HG03175 (cell line): ENCODE measurements around the gene GULP1.
A peak's percentile ranks its signal among the peaks of the same experiment; 100 is the strongest.
"Not testable (repeated sequence)": the region's sequence is repeated elsewhere in the genome, so short reads cannot be mapped to it uniquely, and the experiment has no call there.

ENCODE experiments used
- ATAC-seq: cut with Tn5 transposase; IDR thresholded peaks from one replicate; pipeline ENCODE4 v1.9.1; 2021; ENCODE audit warnings: mild to moderate bottlenecking, moderate library complexity; ENCODE audit not compliant: unreplicated experiment

Gene GULP1

DNA sequence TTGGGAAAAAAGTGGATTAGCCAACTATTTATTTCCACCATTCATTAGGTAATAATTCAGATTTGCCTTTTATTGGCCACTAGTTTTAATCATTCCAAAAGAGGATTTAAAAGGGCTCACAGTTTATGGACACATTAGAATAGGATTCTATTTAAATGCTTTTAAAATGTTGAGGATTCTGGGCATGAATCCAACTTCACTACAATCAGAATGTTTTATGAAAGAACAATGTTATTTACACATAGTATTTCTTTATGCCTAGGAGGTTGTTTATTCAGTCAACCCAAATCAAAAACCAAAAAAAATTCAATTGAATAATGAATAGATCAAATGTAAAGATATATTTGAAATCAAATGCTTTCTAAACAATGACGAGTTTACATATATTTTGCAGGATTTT is 232.2 kb downstream of the GULP1 start:
- no peak for ATAC-seq

DNA sequence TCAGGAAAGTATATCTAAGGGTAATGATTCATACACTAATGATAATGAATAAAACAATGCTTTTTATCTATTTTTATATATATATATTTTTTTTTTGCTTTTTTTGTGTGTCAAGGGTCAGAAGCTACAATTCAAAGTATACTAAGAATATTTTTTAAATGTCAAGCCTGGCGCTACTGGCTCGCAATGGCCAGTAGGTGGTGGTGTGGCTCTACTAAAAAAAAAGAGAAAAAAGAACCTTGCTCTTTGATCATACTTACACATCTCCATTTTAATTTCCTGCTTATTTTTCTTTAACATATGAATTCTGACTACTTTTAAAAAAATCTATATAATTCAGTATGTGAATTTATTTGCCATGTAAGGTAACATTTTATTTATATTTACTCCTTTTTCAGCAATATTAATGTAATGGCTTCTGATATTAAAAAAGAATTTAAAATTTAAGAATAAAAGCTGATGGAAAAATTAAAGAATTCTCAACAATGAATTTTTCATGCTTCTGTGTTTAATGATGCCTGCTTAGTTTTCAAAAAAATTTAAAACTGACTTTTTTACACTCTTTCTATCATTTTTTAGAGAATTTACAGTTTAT is 232.9 kb downstream of the GULP1 start:
- ATAC-seq, result peak; percentile 86

DNA sequence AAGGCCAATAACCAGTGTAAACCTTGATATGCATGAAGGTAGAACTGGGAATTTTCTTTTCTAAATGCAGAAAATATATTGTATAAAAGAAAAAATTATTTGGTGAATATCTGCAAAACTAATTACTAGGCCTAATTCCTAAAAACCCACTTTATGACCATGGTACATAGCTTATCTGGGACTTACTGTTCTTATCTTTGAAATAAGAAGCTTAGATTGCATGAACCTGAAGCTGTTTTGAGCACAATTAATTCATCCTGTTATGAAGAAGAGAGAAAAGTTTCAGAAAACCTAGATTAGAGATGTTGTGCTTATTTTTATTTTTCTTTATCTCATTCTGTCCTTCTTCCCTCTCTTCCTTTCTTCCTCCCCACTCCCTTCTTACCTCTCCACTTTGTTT is 235.0 kb downstream of the GULP1 start:
- ATAC-seq, result no peak

DNA sequence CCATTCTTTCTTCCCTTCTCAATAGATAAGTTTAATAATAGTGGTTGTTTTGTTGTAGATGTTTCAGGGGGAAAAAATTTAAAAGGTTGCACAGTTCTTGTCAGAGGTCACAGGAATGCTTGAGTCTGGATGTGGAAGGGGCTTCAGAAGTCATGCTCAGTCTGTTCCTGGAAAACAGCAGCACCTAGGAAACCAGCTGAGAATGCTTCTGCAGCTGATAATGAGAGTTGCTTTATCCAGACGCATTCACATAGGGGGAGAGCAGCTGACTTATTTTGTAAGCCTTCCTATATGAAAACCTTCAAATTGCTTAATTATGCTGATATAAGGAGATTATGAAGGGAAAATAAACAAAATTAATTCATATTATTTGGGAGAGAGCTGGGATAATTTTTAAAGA is 235.5 kb downstream of the GULP1 start:
- no peak for ATAC-seq

DNA sequence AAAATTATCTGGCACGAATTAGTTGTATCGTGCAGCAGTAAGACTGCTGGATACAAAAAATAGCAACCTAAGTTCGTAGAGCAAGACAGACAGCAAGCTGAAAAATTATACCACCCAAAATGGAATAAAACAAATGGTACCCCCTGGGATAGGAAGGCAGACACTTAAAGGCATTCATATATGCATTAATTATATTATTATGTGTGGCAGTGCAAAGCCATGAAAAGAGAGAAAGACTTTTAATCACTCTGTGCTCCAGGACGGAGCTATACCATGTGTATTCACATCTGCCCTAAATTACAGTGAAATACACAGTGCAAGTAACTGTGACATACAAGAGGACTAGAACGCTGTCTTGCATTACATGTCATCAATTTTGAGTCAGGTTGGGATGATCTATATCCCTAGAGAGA is 235.9 kb downstream of the GULP1 start:
- ATAC-seq, result no peak

DNA sequence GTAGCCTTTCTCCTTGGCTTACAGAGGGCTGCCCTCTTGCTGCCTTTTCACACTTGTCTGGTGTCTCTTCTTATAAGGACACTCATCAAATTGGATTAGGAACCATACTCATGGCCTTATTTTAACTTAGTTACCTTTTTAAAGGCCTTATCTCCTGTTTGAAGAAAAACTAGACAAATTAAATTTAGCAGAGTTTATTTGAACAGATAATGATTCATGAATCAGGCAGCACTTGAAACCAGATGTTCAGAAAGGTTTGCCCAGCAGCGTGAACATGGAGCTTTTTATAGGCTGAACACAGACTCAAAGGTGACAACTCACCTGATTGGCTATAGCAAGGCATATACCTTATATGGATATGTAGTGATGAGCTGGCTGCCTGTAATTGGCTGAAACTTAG is 238.0 kb downstream of the GULP1 start:
- ATAC-seq, result no peak

DNA sequence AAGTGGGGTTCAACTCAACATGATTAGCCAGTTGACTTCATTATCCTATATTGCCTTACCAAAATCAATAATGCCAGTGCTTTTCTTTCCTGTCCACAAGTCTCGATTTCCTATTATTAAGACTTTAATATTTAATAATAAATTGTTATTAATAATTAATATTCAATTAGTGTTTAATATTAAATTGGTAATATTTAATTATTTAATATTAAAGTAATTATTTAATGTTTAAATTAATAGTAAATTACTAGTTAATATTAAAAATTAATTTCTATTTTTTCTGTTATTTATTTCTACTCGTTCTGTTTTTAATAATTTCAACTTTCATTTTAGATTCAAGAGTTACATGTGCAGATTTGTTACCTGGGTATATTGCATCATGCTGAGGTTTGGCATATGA is 243.2 kb downstream of the GULP1 start:
- ATAC-seq, result no peak

DNA sequence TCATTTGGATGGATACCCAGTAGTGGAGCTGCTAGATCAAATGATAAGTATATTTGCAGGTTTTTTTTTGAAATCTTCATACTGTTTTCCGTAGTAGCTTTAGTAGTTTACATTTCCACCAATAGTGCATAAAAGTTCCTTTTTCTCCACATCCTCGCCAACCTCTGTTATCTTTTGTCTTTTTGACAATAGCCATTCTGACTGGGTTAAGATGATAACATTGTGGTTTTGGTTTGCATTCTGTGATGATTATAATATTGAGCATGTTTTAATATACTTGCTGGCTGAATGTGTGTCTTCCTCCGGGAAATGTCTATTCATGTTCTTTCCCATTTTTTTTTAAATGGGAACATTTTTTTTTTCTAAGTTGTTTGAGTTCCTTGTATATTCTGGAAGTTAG is 260.0 kb downstream of the GULP1 start:
- no peak for ATAC-seq

DNA sequence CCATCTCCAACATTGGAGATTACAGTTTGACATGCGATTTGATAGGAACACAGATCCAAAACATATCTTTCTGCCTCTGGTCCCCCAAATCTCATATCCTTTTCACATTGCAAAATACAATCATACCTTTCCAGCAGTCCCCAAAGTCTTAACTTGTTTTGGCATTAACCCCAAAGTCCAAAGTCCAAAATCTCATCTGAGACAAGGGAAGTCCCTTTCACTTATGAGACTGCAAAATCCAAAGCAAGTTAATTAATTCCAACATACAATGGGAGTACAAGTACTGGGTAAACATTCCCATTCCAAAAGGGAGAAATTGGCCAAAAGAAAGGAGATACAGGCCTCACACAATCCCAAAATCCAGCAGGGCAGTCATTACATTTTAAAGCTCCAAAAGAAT is 265.4 kb downstream of the GULP1 start:
- no peak for ATAC-seq

DNA sequence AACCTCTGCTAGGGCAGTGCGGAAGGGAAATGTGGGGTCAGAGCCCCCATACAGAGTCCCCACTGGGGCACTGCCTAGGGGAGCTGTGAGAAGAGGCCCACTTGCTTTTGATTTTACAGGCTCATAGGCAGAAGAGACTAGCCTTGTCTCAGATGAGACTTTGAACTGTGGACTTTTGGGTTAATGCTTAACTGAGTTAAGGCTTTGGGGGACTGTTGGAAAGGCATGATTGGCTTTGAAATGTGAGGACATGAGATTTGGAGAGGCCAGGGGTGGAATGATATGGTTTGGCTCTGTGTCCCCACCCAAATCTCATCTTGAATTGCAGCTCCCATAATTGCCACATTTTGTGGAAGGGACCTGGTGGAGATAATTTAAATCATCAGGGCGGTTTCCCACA is 267.8 kb downstream of the GULP1 start:
- not testable (repeated sequence) for ATAC-seq

DNA sequence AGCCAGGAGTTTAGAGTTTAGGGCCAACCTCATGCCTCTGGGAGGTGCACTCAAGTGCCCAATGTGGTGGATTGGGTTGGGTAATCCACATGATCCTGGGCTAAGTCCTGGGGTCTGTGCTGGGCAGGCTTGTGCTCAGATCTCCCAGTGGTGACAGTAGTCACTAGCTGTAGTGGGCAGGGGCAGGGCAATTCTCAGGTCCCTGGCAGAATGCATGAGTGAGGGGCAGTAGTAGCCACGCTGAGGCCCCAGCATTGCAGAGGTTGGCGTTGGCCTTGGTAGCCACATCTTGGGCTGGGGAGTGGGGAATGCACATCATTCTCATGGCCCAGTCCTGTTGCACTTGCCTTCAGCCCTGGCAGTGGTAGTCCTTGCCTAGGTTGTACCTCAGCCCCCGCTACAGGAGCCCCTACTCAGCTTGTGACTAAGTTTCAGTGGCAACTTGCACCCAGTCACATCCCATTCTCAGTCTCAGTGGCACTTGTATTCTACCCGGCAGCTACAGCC is 269.9 kb downstream of the GULP1 start:
- ATAC-seq, result no peak

DNA sequence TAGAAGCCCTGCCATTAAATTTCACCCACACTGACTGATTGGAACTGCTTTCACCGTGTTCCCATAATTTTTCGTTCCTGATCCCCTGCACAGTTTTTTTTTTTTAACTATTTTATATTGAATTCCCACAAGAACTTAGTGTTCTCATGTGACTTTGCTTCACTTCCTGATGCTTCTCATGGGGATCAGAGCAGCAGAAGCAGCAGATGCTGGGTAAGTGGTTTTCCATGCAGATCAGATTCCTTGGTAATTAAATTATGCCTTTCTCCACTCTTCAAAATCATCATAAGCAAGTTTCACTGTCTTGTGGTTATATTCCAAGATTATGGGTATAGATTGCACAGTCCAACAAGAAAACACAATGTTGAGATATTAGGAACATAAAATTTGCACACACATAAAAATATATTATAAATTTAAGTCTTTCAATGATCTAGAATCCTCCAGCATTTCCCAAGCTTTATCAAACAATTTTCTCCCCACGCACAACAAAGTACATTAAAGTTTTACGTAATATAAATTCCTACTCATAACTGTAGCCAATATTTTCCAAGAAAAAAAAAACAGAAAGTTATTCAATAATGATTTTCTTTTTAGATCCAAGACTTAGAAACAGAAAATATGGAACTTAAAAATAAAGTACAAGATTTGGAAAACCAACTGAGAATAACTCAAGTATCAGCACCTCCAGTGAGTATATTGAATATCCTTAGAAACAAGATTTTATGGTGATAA is 277.9 kb downstream of the GULP1 start:
- ATAC-seq, result no peak

DNA sequence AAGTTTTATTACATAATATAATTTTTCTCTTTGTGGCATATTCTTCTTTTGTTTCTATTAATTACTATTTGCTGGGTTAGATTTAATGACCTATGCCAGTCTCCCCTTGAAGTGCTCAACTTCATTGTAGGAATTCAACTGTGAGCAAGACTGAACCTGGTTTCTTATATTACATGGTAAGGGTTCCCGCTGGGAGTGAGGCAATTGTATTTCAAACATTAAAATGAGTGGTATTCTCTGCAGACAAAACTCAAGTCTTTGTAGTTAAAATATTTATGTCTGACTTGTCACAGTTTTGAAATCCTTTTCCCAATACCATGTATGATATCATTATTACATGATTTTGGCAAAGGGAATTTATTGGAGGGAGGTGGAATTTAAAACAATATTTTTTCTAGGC is 278.7 kb downstream of the GULP1 start:
- ATAC-seq, result no peak

DNA sequence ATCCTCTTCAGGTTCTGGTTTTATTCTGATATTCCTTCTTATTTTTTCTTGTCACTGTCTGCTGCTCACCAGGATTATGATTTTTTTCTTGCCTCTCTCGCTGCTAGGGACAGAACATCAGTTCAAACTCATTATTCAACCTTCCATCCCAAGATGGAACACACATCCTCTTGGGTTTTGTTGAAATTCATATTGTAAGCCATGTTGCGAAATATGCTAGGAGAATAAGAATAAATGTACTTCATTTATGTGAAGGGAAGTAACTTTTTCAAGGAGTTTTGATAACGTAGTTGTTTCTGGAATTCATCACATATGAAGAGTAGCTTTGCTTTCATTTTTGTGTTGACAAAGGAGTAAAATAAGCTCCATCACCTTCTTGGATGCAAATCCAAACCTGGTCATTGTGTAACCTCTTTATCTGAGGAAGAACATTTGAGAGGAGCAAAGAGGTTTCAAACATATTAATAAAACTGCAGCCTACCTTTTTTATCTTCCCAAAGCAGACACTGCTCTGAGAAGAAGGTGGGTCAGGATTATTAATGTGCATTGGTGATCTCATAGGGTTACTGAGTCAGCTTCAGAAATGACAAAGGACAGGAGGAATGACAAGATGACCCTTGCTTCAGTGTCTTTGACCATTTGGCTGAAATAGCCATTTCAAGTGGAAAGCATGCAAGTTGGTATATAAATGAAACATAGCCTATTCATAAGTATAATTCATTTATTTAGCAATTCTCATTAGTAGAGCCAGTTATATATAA is 280.0 kb downstream of the GULP1 start:
- ATAC-seq, result no peak

DNA sequence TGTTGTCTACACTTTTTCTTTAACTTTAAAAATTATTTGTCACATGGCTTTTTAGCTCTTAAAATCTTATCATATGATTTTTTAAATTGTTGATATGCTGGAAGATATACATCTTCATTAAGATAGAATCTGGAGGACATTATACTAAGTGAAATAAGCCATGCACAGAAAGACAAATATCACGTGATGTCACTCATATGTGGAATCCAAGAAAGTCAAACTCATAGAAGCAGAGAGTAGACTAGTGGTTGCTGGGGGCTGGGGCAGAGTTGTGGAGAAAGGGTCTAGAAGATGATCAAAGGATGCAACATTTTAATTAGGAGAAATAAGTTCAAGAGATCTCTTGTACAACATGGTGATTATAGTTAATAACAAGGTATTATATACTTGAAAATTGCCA is 280.9 kb downstream of the GULP1 start:
- ATAC-seq, result no peak

DNA sequence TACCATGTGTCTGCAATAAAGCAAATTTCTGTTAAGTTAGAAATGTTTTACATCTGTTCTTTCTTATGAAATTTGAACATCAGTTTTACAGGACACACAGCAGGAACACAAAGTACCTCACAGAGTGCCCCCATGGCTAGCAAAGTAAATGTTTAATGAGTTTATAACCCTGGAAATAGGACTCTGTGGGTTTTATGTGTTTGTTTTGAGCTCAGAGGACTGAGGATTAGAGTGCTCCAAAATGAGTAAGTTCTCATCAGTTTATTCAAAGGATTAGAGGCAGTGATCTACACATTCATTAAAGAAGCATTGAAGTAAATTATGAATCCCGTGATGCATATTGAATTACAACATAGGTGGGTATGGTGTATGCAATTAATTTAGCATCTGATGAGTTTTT is 281.8 kb downstream of the GULP1 start:
- no peak for ATAC-seq

DNA sequence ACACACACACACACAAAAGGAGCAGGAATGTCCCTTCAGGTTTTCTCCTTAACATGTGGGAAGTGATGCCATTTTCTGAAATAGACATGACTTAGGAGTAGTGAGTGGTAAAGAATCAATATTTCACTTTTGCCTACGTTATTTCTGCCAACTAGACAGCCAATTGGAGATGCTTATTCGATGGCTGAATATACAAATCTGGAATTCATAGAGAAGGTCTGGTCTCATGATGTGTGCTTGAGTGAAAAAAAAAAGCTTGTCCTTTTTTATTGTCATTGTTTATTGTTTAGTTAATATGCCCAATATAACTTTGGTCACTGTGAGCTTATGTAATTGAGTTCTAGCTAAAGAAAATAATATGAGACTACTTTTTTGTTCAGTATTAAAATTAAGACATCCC is 284.3 kb downstream of the GULP1 start:
- no peak for ATAC-seq

DNA sequence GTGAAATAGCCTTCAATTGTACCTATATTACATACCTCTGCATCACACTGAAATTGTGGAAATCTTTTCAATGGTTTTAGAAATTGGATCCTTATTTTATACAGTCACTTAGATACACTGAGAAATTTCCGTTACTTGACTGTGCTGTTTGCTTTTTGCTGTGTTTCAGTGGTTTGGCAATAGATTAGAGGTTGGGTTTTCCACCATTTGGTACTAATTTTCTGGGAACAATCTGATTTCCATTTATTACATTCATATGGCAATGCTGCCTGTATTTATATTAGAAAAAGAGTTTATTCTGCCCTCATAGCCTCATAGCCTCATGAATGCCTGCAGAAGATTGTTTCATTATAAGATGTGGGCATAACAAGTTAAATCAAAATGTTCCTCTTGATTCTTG is 285.0 kb downstream of the GULP1 start:
- no peak for ATAC-seq

DNA sequence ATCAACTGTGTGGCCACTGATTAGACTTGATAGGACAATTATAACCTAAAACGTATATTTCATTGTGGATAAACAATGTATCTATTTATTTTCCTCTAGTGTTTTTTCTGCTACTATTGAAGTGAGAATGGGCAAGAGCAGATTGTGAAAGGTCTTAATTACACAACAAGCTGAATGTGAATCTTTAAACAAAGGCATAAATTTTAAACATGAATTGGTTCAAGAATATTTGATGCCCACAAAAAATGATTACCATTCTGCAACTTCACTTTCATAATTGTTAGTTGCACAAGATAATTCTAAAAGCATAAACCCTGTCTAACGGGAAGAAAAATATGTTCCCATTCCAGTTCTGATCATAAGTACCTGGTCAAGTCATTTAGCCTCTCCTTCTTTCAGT is 285.6 kb downstream of the GULP1 start:
- ATAC-seq, result no peak

DNA sequence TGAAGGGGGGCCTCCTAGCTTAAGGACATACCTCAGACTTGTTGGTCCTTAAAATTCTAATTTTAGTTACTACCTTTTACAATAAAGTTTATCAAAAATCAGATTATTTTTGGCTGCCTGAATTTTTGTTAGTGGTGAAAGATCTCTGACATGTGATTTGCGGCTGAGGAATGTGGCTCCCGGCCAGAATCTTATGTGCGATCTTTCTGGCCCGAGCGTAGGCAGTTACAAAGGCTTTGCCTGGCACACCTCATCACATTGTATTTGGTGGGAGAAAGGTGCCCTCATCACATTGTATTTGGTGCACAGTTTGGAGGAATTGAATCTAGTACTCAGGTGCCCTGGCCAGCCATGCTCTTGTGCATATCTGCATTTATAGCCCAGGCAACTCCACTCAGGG is 289.1 kb downstream of the GULP1 start:
- no peak for ATAC-seq

DNA sequence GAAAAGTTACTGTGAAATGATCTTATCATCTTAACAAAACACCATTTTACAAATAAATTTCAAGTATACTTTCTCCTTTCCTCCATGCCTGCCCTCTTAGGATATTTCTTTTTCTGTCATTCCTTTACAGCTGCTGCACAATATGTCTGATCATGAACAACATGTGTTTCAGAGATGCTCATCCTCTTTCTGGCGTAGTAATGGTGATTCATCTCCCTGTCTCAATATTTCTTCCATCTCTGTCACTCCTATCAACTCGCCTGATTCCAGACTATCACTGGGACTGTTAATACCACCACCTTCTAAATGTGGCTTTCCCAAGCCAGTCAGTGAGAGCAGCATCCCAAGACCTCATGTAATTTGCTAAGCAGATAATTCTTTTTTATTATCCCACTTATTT is 290.5 kb downstream of the GULP1 start:
- no peak for ATAC-seq

DNA sequence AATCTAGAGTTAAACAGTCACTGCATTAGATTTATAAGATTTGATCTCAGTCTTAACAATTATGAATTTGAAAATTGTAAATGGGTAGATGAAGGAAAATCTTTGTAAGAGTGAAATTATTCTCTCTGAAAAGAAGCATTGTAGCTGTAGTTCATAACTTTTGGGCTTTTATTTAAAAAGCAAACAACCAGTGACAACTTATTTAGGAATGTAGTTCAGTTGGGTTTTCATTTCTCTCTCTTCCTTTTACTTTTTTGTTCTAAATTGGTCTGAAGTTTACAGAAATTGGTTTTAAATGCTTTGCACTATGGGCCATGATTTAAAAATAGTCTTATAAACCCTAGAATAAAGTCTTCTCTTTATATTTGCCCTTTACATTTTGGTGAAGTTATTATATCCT is 296.6 kb downstream of the GULP1 start:
- no peak for ATAC-seq
